Retina (tissue), 1 donor: Measurements from ENCODE around the gene HOTAIR.

Experiments used
- DNase-seq: peaks from one replicate; pipeline ENCODE4 v3.0.0-alpha.2; 2016

HOTAIR gene

DNA sequence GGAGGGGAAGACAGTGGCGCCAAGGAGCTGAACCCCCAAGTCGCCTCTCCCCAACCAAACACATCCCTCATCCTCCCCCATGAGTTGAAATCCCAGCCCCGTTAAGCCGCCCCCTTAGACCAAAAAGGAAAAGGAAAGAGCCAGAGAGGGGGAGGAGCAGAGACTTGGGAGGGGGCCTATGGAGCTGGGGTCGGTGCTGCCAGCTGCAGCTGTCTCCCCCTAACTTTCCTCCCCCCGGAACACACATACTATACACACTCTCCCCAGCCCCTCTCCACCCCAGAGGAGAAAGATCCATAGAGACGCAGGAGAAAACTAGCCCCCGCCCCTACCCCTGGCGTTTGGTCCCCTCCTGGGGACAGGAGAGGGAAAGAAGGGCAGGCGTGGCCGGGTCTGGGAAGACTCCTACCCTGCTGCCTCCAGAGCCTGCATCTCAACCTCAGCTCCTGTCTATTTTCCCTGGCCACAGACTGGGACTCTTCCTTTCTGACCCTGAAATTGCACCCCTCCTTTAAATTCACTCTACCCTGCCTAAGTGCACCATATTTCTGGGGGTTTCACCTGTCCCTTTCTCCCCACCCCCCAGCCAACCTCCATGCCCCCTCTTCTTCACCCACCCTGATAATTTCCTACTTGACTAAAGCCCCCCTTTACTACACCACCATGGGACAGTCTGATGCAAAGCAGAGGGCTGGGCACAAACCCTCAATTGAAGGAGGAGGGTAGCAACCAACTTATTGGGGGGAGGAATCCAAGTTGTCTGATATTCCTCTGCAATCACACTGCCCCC is 23.6 kb upstream of the HOTAIR start:
- no peak for DNase-seq

DNA sequence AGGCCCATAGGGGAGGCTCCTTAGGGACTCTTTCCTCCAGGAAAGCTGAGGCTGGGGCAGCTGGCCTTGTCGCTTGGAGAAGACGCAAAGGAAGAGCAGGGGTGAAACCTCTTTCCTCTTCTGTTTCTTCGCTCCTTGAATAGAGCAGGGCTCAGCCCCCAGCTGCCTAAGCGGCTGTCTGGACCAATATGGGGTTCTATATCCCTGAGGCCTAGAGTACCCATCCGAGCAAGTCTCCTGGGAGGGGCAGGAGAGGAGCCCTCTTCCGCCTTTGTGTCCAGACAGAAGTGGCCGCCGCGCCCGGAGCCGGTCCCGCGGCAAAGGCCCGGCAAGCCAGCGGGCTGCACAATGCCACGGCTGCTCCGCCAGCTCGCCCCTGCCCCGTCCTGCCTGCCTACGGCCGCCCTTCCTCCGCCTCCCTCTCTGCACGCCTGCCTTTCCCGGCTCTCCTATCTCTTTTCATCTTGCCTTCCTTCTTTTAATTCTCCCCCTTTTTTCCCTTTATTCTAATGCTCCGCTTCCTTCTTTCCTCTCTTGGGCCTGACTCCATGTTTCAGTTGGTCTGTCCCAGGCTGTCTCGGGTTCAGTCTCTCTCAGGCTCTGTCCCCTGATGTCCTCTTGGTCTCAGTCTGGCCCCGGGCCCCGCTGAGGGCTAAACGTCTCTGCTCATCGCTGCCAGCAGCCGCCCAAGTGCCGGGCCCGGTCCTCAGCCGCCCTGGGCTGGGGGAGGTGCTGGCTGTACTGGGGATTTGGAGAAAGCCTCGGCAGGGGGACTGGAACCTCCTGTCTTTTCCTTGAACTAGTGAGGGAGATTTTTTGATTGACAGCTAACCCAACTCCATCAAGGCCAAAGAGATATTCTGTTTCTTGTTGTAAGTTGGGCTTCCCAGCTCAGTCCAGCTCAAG is 22.7 kb upstream of the HOTAIR start:
- DNase-seq = no peak

DNA sequence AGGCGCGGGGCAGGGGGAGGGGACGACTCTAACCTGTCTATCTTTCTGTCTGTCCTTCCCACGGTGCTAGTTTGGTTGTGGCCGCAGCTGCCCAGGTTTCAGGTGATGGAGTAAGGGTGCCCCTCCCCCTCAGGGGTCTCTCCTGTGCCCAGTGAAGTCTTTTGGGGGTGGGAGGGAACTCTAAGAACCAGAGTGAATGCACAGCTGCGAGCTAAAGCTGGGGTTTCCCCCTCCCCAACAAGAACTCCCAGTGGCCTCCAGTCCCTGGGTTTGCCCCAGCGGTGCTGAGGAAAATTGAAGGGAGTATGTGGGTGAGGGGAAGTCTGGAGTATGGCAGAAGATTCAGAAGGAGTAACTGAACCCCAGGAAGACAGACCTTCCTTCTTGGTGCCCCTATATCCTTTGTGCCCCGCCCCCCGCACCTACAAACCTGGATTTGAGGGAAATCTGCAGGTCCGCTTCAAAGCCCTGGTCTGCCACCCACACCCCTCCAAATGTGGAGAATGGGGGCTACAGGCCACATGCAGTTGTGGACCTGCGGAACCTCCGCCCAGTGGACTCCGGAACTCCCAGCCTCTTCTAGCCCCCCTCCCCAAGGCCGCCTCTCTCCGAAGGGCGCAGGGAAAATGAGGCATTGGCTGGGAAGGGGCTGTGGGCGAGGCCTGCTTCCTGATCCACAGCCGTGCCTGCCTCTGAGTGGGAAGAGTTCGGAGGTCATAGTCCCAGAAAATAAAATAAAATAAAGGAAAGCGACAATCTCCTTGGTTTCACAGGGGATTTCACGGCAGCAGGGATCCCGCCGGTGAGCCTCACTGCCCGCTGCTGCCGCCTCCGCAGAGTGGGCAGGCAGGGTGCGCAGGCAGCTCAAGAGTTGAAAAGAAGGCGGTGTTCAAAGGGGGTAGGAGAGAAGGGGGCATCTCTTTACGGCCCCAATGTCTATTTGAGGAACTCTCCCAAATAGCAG is 21.8 kb upstream of the HOTAIR start:
- DNase-seq = no peak

DNA sequence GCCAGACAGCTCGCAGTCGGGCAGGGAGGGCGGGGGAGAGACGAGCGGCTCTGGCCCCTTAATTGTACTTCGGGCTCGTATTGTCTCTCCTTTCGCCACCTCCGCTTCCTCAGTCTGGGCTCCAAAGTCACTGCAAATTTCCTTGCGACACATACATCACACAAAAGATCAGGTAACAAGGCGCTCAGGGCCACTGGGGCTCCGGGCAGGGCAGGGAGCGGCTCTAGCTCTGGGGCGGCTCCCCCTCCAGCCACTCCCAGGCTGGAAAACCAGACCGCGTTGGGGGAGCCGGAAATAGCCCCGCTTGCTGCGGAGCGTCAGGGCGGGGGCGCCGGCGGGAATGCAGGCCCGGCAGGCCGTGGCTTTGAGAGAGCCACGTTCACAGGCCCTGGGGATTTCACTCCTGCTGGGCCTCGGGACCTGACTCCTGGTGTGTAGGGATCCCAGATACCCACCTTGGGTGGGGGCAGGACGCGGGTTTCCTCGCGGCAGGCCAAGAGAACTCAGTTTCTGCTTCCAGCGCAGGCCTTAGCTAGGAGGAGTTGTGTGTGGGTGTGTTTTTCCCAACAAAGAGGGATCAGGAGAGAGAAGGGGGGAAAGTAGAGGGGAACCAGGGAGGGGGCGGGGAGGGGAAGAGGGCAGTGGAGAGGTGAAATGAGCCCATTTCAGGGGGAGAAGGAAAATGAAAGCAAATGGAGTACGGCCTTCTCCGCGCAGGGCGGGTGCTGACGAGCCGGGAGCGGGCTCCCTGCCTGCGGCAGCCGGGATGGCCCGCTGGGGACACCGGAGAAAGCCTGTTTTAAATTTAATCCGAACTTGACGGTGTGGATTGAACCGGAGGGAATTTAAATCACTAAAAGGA is 20.9 kb upstream of the HOTAIR start:
- no peak for DNase-seq

DNA sequence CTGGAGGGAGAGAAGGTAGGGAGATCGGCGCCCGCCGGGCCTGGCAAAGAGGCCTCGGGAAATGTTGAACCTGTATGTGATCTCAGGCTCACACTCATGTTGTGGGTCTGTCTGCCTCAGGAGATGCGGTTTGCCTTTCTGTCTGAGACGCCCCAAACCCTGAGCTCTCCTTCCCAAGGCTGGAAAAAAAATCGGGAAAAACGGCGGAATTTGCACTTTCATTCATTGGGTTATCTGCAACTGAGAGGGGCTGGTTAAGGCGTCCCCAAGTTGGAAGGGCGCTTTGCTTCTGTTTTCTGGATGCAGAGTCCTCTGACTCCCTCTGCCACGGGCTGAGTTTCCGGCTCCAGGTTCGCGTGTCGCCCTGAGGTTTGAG is 20.2 kb upstream of the HOTAIR start:
- DNase-seq = no peak

DNA sequence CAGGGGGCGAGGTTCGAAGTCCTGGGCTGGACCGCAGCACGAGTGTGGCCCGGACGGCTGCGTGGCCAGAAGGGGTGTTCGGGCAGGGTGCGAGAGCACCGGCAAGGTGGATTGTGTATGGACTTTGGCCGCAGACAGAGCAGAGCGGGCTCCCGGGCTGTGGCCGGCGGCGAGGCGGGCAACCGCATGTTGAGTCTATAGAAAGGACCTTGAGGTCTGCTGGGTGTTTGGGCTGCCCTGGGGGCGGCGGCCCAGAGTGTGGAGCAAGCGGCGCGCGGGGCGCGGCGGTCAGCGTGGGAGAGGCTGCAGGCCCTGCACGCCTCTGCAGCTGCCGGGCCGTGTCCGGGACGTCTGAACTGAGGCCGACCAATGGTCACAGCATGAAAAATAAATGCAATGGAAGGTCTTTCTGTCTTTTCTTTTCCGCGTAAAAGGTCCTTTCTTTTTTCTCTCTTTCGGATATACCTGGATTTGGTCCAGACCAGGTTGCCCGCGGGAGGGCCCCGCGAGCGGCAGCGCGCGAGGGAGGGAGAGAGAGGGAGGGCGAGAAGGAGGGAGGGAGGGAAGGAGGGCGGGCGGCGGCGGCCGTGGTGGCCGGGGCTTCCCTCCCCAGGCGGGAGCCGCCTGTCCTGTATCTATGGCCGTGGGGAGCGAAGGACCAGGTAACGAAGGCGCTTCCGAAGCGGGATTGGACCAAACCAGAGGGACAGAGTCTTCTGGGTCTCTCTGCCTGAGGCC is 19.7 kb upstream of the HOTAIR start:
- DNase-seq = no peak

DNA sequence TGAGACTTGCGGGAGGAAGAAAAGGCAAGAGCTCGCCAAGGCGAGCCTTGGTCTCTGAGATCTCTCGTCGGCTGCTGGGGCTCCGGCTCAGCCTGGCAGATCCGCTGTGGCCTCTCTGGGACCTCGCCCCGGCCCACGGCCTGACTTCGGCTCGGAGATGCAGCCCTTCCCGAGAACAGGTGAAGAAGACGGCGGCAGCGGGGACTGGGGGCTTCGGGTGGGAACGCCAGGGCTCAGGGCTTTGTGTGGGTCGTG is 19.2 kb upstream of the HOTAIR start:
- DNase-seq = no peak

DNA sequence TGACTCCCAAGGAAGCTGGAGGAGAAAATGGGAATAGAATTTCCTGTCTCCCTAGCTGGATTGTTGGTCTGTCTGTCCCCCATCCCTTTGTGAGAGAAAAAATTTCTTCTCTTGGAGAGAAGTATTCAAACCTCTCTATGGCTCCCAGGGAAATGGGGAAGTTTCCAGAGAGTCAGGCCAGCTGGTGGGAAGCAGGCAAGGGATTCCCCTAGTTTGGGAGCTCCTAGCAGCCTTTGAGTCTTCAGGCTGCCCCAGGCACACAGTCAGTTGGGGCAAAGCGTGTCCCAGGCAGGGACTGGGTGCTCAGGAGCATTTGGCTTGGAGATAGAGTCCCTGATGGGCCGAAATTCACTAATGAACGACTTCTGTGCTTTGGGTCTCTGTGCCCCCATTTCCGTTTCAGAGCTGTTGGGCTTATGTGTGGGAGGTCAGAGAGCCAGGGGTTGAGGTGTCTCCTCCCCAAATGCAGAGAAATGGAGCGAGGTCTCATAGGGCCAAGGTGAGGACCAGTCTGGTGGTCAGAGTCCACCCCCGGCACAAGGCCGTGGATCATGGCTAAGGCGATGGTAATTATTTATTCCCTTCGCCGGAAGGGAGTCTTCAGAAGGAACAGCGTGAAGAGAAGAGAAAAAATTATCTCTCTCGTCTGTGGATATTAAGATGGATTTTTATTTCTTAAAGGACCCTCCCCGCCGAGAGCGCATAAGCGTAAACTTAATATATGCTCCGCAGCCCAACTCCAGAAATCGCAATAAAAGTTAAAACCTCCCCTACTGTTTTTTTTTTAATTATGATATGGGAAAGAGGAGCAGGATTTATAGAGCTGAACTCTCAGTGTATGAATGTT is 18.6 kb upstream of the HOTAIR start:
- DNase-seq = no peak

DNA sequence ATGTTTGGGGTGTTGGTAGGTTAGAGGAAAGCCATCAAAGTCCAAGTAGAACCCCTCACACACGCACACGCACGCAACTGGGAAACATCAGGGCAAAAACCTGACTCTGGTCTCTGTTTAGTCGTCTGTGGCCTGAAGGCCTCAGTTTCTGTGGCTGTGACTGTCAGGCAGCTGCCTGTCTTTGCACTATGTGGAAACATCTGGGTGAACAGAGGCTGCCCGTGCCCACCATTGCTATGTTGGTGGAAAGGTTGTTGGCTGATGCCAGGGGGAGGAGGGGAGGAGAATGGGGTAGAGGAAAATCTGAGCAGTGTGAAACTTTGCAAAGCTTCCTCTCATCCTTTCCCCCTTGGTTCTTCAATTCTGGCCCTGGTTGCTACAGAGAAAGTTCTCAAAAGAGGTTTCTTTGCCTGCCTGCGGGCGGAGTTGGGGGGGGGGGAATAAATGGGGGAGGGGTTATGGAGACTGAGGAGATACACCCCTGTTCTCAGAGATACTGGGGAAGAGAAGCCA is 17.7 kb upstream of the HOTAIR start:
- DNase-seq = no peak

DNA sequence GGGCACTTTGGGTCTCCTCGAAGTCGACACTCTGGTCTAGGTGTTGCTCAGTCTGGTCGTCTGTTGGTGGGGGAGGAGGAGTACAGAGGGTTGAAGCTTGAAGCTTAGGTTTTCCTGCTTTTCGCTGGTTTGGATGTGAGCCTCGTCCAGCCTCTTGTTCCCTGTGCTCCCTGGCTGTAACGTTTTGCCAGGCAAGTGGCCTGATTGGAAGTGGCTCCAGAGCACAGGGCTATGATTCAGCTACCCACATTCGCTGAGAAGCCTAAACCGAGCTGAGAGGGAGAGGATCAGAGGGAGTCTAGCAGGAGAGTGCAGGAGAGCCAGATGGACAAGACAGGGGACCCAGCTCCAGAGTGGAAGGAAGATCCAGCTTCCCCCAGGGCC is 16.3 kb upstream of the HOTAIR start:
- no peak for DNase-seq

DNA sequence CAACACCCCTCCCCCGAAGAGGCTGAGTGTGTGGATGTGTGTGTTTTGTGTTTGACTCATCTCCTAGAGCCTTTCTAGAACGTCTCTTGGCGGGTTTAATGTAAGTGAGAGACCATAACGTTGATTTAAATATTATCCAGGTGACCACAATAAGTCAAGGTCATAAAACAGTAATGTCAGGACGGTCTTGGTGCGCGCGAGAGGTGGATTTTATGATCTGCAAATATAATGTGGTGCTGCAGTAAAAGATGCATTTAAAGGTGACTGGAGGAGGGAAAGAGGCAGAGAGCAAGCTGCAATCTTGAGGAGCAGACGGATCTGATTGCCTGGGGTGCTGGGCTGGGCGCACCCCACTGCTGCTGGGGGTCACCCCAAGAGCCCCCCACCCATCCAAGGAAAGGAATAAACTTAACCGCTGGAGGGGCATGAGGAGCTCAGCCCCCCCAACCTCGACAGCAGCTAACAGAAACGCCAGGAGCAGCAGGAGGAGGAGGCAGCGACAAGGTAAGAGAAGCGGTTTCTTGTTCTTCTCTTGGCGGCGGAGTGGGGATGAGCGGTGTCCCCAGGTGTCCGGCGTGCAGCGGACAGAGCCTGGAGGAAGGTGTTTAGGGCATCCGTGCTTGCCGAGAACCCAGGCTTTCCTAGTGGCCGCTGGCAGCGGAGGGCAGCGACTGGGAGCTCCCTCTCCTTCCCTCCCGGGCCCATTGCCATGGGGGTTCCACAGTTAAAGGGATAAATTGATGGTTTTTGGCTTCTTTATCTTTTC is 15.7 kb upstream of the HOTAIR start:
- DNase-seq = no peak

DNA sequence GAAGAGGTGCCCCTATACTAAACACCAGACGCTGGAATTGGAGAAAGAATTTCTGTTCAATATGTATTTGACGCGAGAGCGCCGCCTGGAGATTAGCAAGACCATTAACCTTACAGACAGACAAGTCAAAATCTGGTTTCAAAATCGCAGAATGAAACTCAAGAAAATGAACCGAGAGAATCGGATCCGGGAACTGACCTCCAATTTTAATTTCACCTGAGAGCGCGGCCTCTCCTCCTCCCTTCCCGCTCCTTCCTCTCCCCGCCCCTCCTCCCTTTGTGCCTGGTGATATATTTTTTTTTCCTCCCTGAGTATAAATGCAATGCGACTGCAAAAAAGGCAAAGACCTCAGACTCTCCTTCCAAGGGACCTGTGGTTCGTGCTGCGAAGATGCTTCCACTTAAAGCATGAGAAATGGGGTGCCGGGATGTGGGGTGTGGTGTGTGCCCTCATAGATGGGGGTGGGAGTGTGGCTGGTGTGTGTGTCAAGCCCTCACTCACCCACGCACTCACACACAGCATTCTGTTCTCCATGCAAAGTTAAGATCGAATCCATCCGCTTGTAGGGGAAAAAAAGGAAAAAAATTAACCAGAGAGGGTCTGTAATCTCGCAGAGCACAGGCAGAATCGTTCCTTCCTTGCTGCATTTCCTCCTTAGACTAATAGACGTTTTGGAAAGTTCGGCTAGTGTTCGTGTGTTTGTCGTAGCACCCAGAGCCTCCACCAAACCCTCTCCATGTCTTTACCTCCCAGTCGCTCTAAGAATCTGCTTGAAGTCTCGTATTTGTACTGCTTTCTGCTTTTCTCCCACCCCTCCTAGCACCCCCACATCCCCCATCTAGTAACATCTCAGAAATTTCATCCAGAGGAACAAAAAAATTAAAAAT is 14.7 kb upstream of the HOTAIR start:
- DNase-seq = no peak

DNA sequence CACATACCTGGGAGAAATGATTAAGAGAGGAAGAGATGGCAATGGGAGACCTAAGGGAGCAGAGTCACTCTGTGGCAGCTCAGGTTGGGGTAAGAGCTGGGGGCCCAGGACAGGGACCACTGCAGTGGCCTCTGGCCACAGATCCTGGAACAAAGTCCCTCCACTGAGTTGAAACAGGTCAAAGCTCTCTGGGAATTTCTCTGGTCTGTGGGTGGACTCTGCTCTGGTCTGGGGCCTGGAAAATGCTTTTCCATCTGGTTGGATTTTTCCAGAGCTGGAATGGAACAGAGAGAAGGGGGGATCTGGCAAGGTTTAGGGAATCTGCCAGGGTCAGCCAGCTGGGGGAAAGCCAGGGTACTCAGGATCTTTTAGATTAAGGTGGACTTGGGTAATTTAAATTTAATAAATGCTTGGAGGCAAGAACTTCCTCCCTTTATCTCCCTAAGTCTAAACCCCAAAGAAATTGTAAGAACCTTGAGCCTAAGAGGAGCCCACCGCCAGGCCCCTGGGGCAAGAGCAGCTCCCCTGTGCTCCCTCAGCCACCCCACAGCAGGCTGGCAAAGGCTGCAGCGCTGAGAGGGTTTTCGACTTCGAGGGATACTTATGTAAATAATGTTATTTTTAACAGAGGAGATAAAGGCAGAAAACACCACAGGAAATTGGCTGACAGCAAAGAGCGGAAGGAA is 13.9 kb upstream of the HOTAIR start:
- no peak for DNase-seq

DNA sequence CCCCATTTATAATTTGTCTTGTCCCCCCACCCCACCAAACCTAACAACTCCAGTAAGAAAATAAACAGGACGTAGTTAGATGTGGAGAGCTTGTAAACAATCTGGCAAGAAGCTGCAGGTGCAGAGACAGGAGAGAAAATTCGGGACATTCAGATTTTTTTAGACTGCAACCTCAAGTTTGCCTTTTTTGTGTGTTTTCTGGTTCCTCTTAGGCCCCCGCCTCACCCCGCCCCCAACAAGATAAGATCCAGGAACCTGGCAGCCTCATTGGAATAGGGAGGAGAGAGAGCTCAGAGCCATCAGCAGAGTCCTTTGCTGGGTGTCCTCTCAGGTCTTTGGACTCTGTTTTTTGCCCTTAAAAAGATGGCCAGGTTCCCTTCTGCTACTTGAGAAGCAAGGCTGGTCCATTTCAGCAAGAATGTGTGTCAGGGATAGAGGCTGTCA is 13.1 kb upstream of the HOTAIR start:
- DNase-seq = no peak

DNA sequence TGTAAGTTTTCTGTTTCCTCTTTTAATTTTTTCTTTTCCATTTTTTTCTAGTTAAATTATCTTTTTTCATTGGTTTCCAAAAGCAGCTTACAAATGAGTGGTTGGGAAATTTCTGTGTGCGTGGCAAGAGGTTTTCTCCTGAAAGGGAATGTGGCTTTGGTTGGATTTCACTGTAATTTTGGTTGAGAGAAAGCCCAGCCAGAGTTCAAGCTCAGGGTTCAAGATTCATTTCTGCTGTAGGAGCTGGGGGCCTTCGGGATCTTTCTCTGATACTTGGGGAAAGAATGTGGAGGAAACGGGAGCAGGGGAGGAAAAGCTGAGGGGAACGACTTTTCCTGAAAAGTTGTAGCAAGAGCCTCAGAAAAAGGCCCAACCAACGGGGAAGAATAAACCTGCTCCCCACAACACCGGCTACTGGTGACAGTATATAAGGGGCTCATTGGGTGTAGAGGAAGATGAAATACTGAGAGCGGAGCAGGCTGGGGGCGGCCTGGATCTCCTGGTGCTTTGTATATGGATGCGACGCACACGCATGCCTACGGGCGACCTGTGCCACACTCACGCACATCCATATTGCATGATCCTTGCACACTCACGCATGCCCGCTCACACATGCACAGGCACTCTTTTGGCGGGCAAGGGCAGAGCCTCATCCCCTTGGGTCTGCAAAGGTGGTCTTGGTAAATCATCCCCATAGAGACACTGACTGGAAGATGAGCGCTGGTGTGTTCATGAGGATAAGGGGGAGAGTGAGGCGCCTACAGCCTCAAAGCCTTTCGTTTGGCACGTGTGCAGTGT is 12.1 kb upstream of the HOTAIR start:
- peak; percentile 49 for DNase-seq

DNA sequence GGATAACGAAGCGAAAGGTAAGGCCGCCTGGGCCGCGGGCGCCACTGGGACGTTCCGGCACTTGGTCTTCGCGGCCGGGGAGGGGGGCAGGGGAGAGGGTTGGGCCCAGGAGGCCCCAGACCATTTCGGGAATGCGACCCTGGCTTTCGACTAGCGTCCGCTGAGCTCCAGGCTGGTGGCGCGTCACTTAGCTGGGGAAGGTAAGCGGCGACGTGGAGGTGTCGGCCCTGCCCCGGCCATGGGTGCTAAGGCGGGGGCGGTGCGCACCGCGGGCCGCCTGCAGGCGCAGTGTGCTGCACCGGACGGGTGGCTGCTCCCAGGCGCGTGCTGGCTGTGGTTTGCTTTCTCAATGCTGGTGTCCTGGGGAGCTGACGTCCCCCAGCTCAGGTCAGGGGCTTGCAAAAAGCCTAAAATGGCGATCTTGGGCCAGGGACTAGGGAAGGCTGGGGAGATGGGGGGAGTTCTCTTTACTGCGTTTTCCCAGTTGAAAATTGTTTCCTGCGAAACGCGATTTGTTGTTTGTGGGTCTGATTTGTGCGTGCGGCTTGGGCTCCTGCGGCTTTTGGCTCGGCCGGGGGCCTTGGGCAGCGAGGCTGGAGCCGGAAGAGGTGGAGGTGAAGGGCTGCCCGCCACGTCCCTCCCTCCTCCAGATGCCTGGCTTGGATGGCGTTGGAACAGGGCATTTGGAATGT is 11.4 kb upstream of the HOTAIR start:
- DNase-seq = no peak

DNA sequence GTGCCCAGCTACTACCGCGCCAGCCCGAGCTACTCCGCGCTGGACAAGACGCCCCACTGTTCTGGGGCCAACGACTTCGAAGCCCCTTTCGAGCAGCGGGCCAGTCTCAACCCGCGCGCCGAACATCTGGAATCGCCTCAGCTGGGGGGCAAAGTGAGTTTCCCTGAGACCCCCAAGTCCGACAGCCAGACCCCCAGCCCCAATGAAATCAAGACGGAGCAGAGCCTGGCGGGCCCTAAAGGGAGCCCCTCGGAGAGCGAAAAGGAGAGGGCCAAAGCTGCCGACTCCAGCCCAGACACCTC is 10.9 kb upstream of the HOTAIR start:
- DNase-seq = peak; percentile 68
